Subcutaneous abdominal adipose tissue (tissue), 5 donors: ENCODE data around the gene OXA1L.

Experiments
- H3K27ac ChIP-seq: one replicate; pipeline ENCODE4 v1.7.0; 2013; ENCODE audit warnings: low read depth, mild to moderate bottlenecking, inconsistent platforms, low read length, moderate library complexity
- H3K27me3 ChIP-seq, 5 donors: one replicate each; pipeline ENCODE4 v1.7.0; 2013; ENCODE audit warnings: low read length in 5 of 5, inconsistent platforms in 1 of 5; ENCODE audit not compliant: control insufficient read depth in 5 of 5, insufficient read depth in 4 of 5
- H3K36me3 ChIP-seq, 5 donors: one replicate each; pipeline ENCODE4 v1.7.0; 2013; ENCODE audit warnings: low read length in 5 of 5; ENCODE audit not compliant: control insufficient read depth in 5 of 5, insufficient read depth in 5 of 5
- H3K4me1 ChIP-seq, 5 donors: one replicate each; pipeline ENCODE4 v1.7.0; 2013; ENCODE audit warnings: low read length in 5 of 5, mild to moderate bottlenecking in 3 of 5, moderate library complexity in 1 of 5; ENCODE audit not compliant: control insufficient read depth in 5 of 5, insufficient read depth in 5 of 5
- H3K4me3 ChIP-seq, 5 donors: one replicate each; pipeline ENCODE4 v1.7.0; 2013; ENCODE audit warnings: low read length in 5 of 5, low read depth in 1 of 5
- H3K9ac ChIP-seq, 5 donors: one replicate each; pipeline ENCODE4 v1.7.0; 2013; ENCODE audit warnings: low read length in 5 of 5, mild to moderate bottlenecking in 4 of 5, moderate library complexity in 3 of 5
- H3K9me3 ChIP-seq, 5 donors: one replicate each; pipeline ENCODE4 v1.7.0; 2013; ENCODE audit warnings: low read length in 5 of 5; ENCODE audit not compliant: control insufficient read depth in 5 of 5
- donor health status: healthy.
- donor health status: healthy.
- donor health status: healthy.
- donor health status: healthy.
- donor health status: healthy.

OXA1L gene

DNA sequence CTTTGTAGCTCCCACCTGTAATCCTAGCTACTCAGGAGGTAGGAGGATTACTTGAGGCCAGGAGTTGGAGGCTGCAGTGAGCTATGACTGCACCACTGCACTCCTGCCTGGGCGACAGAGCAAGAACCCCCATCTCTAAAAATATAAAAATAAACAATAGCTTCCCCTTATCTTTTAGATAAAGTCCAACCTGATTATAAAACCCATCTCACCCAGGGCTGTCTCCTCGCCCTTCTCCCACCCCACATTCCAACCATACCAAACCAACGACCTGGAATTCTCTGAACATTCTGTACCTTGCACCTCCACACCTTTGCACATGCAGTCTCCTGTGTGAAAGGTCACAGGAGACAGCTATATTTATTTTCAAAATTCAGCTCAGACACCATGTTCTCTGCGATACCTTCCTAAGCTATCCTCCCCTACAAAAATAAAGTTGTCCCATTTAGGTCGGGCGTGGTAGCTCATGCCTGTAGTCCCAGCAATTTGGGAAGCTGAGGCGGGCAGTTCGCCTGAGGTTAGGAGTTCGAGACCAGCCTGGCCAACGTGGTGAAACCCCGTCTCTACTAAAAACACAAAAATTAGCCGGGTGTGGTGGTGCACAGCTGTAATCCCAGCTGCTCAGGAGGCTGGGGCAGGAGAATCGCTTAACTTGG lies 41.1 kb downstream of the OXA1L start:
- Histone ChIP-seq H3K27me3 (no peaks in the 10 kb centered on the region), H3K4me3 (no peak overlapping the region), H3K9me3 (no peaks in the 10 kb centered on the region), H3K27ac (no peak overlapping the region), H3K4me1 (peaks cover 0 to 7% (median 2%) of the 10 kb centered on the region in 5 donors), H3K36me3 (no peaks in the 10 kb centered on the region), H3K9ac (no peak overlapping the region)

DNA sequence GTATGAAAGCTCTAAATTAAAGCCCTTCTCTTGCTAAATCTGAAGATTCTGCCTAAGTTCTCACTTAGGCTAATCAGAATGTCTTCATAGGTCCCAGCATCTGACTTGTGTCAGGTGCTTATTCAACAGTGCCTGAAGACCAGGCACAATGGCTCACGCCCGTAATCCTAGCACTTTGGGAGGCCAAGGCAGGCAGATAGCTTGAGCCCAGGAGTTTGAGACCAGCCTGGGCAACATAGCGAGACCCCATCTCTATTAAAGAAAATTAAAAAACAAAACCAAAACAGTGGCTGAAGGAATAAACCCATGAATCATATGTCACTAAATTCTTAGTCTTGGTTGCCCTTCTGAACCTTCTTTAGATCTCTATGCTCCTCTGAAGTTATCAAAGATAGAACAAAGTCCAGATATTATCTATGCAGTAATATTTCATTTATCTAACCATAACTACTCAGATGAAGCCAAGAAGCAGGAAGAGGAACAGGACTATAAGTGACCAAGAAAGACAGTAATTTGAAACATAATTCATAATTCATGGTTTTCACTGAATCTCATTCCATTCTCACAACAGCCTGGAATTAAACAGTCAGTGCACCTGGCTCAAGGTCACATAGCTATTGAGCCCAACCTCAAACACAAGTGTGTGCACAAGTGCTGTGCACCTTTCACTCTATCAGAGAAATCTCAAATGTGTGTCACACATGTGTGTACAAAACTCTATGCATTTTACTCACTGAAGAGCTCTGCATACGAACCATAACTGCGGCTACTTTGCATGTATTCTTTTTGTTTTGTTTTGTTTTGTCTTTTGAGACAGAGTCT lies 42.1 kb downstream of the OXA1L start:
- Histone ChIP-seq H3K27me3 (no peaks in the 10 kb centered on the region), H3K9ac (no peak overlapping the region), H3K27ac (no peak overlapping the region), H3K4me3 (no peak overlapping the region), H3K36me3 (peaks cover 0 to 7% (median 0%) of the 10 kb centered on the region in 5 donors), H3K9me3 (no peaks in the 10 kb centered on the region), H3K4me1 (peaks cover 0 to 4% (median 2%) of the 10 kb centered on the region in 5 donors)

DNA sequence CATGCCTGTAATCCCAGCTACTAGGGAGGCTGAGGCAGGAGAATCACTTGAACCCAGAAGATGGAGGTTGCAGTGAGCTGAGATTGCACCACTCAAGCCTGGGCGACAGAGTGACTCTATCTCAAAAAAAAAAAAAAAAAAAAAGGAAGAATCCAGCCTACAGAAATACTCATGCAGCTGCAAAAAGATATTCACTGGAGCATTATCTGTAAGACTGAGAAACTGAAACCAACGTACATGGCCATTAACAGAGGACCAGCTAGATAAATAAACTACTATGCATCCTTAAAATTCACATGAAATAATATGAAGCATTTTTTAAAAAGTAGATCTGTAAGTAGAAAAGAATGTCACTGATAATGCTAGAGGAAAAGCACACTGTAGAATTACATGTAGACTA lies 45.2 kb downstream of the OXA1L start:
- H3K9ac ChIP-seq, result no peak overlapping the region
- peaks cover 0 to 8% (median 2%) of the 10 kb centered on the region in 5 donors for H3K4me1 ChIP-seq
- H3K27me3 ChIP-seq, result peaks cover 0 to 2% (median 0%) of the 10 kb centered on the region in 5 donors
- H3K36me3 ChIP-seq, result peaks cover 0 to 7% (median 0%) of the 10 kb centered on the region in 5 donors
- no peaks in the 10 kb centered on the region for H3K9me3 ChIP-seq
- no peak overlapping the region for H3K4me3 ChIP-seq
- H3K27ac ChIP-seq, result no peak overlapping the region

DNA sequence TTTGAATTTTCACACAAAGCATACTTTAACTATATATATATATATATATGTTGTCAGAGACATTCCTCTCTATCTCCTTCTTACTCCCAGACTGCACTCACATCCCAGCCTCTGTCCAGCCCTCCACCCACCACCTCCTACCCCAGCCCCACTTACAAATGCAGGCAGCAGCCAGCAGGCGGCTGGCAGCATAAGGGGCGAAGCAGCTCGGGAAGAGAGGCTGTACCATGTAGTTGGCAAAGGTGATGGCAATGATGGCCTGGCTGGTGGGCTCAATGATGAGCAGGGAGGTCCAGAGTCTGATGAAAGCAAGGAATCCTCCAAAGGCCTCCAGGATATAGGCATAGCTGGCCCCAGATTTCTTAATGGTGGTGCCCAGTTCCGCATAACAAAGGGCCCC lies 46.3 kb downstream of the OXA1L start:
- Histone ChIP-seq H3K36me3 (peaks cover 0 to 7% (median 0%) of the 10 kb centered on the region in 5 donors), H3K9me3 (no peaks in the 10 kb centered on the region), H3K9ac (peak overlapping the region in 1 of 5 donors; percentile 8), H3K4me3 (no peak overlapping the region), H3K27ac (no peak overlapping the region), H3K4me1 (peaks cover 0 to 8% (median 2%) of the 10 kb centered on the region in 5 donors), H3K27me3 (peaks cover 0 to 2% (median 0%) of the 10 kb centered on the region in 5 donors)

DNA sequence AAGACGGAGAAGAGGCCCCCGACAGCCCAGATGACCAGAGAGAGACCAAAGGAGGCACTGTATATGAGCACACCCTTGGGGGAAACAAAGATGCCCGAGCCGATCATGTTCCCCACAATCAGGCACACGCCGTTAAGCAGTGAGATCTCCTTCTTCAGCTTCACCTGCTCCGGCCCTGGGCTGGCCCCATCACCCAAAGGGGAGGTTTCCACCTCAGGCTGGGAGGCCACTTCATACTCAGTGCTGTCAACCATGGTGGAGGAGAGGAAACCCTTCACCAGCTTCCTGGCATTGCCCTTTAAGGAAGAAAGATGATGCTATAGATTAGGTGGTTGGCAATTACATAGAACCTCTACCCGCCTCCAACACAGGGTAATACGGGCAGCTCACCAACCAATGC lies 46.7 kb downstream of the OXA1L start:
- Histone ChIP-seq H3K27me3 (peaks cover 0 to 2% (median 0%) of the 10 kb centered on the region in 5 donors), H3K4me1 (peaks cover 0 to 10% (median 6%) of the 10 kb centered on the region in 5 donors), H3K36me3 (peaks cover 0 to 7% (median 0%) of the 10 kb centered on the region in 5 donors), H3K27ac (no peak overlapping the region), H3K9ac (peak overlapping the region in 1 of 5 donors; percentile 8), H3K9me3 (no peaks in the 10 kb centered on the region), H3K4me3 (no peak overlapping the region)

DNA sequence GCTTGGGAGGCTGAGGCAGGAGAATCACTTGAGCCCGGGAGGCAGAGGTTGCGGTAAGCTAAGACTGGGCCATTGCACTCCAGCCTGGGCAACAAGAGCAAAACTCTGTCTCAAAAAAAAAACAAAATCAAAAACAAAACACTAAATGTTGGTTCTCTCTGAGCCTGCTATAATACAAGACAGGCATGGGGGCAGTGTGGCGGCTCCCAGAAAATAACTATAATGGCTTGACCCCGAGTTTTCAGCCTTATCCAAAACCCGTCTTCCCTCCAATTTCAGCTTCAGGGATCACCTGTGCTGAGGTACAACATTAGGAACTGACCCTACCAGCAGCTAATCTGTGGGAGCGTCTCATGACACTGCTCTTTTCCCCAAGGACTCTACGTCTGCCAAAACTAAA lies 47.9 kb downstream of the OXA1L start:
- Histone ChIP-seq H3K4me3 (peak overlapping the region in 3 of 5 donors; percentile 11 to 34 (median 17)), H3K9ac (no peak overlapping the region), H3K27me3 (peaks cover 0 to 3% (median under 1%) of the 10 kb centered on the region in 5 donors), H3K27ac (peak overlapping the region; percentile 11), H3K36me3 (peaks cover 0 to 7% (median 0%) of the 10 kb centered on the region in 5 donors), H3K9me3 (no peaks in the 10 kb centered on the region), H3K4me1 (peaks cover 2 to 19% (median 10%) of the 10 kb centered on the region in 5 donors)

DNA sequence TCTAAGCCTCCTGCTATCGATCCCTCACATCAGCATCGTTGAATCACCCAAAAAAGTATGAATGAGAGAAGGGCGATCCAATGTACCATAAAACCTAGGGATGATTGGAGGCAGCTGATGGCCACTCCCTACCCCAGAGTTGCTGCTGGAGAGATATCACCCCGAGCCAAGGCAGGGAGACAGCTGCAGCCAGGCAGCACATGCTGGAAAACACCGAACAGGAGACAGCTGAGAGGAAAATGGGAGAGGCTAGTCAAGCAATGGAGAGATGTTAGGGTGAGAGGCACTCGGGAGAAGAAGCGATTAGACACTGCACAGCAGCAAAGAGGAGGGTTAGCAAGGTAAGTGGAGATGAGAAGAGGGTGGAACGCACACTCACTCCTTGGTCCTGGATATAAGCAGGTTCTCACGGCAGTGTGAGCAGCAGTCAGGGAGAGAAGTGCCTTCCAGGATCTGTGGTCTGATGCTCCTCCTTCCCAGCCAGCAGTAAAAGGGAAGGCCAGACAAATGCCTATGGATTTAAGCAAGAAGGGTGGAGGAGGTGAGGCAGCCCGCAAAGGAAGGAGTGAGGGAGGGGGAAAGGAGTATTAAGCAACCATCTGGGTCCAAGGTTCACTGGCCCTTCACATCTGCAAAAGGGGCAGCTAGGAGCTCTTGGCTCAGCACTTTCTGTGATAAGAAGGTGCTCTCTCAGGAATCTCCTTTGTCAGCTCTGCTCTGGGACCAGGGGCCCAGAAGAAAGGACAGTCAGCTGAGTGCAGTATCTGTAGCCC lies 48.6 kb downstream of the OXA1L start, which contains the start of gene SLC7A7:
TSS of gene SLC7A7 (minus strand) at position 495 of the 773 bp plus-strand sequence. CDS start 2,037 bp downstream, outside the sequence.
- Histone ChIP-seq H3K9me3 (no peaks in the 10 kb centered on the region), H3K27me3 (peaks cover 0 to 7% (median 2%) of the 10 kb centered on the region in 5 donors), H3K4me1 (peaks cover 5 to 26% (median 18%) of the 10 kb centered on the region in 5 donors), H3K9ac (peak within 1 kb of the TSS in 1 of 5 donors; percentile 14), H3K27ac (peak within 1 kb of the TSS; percentile 11), H3K4me3 (peak within 1 kb of the TSS in 4 of 5 donors; percentile 11 to 34 (median 14)), H3K36me3 (peaks cover 0 to 7% (median 0%) of the 10 kb centered on the region in 5 donors)

DNA sequence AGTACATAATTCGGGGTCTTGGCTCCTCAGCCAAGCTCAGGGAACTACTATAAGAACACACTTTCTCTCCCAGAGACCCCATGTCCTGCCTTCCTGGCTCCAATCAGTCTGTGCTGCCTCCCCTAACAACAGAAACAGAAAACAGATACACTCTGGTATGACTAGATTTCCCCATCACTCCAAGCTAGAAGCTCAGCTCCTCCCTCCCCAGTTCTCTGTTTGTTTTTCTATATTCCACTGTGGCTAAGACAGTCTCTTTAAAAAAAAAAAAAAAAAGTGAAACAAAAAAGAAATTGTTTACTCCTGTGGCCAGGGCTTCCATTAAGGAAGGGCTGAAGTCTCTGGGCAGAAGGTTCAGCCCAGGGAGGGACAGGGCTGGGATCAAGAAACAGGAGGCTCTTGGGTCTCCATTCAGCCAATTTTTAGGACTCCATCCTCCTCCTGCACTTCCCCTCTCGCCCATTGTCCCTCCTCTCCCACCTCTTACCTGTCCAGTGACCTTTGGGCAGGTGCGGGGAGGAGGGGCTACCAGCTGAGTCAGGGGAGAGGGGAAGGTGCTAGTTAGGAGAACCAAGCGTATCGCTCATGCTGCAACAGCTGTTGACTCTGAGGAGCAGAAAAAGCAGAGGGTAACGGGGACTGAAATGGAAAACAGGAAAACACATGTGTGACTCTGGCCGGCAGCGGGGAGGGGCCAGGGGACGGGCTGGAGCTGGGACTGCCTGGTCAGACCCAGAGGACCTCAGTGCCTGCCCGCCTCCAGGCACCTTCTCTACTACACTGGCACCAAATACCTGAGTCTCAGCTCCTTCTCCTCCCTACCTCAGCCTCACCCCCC lies 52.9 kb downstream of the OXA1L start:
- H3K9ac ChIP-seq, result peak overlapping the region in 4 of 5 donors; percentile 42 to 73 (median 58)
- H3K9me3 ChIP-seq, result no peaks in the 10 kb centered on the region

DNA sequence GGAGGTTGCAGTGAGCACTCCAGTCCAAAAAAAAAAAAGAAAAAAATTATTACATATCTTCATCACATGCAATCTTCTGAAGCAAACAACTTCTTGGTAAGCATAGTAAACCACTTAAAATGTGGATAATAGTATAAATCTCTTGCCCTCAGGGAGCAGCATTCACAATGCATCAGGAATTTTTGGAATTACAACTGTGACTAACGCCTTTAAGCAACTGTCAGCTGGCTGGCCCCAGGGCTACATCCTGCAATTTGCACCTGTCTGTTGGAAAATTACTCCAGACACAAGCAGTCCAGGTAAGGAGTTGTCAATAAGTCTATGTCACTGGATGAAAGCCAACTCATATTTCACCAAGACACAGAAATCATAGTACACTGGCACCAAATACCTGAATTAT lies 54.2 kb downstream of the OXA1L start:
- H3K4me1 ChIP-seq, result peaks cover 5 to 40% (median 25%) of the 10 kb centered on the region in 5 donors
- no peak overlapping the region for H3K27ac ChIP-seq
- H3K36me3 ChIP-seq, result no peaks in the 10 kb centered on the region
- H3K4me3 ChIP-seq, result no peak overlapping the region
- H3K9ac ChIP-seq, result no peak overlapping the region
- H3K9me3 ChIP-seq, result no peaks in the 10 kb centered on the region
- peaks cover 0 to 13% (median 0%) of the 10 kb centered on the region in 5 donors for H3K27me3 ChIP-seq

More for the DNA sequence above, 52.9 kb downstream of the OXA1L start:
- Histone ChIP-seq H3K36me3 (no peaks in the 10 kb centered on the region), H3K4me3 (peak overlapping the region; percentile 47 to 74 (median 67)), H3K4me1 (peaks cover 5 to 39% (median 30%) of the 10 kb centered on the region in 5 donors), H3K27ac (peak overlapping the region; percentile 37), H3K27me3 (peaks cover 0 to 11% (median 2%) of the 10 kb centered on the region in 5 donors)
